DOHH2 (cell line): ENCODE data around the gene TMEM114.

Source experiments
- H3F3A ChIP-seq: fragments of 200-600 bp; sonication (generic), shearing (Covaris generic); 2 replicates; pipeline ENCODE4 v1.6.0; 2016; ENCODE audit warnings: antibody characterized with exemption, mild to moderate bottlenecking; ENCODE audit not compliant: control insufficient read depth, insufficient read depth
- H3K27ac ChIP-seq: fragments of 200-600 bp; sonication (generic); 2 replicates; pipeline ENCODE4 v1.5.1; 2014; ENCODE audit warnings: low read depth, mild to moderate bottlenecking, low read length, moderate library complexity
- H3K27me3 ChIP-seq: fragments of 200-600 bp; sonication (generic); 2 replicates; pipeline ENCODE4 v1.6.1; 2014; ENCODE audit warnings: mild to moderate bottlenecking, low read length, mixed read lengths; ENCODE audit not compliant: control insufficient read depth
- H3K36me3 ChIP-seq: fragments of 200-600 bp; sonication (generic); 2 replicates; pipeline ENCODE4 v1.6.1; 2014; ENCODE audit warnings: mild to moderate bottlenecking, low read length, moderate library complexity, mixed read lengths; ENCODE audit not compliant: control insufficient read depth
- H3K4me1 ChIP-seq: fragments of 200-600 bp; sonication (generic); 2 replicates; pipeline ENCODE4 v1.6.1; 2014; ENCODE audit warnings: mild to moderate bottlenecking, low read length, mixed read lengths; ENCODE audit not compliant: control insufficient read depth
- H3K4me2 ChIP-seq: fragments of 200-600 bp; sonication (generic); 2 replicates; pipeline ENCODE4 v1.6.0; 2014; ENCODE audit warnings: mild to moderate bottlenecking, low read length, moderate library complexity
- H3K4me3 ChIP-seq: fragments of 200-600 bp; sonication (generic); 2 replicates; pipeline ENCODE4 v1.5.1; 2014; ENCODE audit warnings: mild to moderate bottlenecking, low read length, mixed read lengths
- H3K79me2 ChIP-seq: fragments of 200-600 bp; sonication (generic); 2 replicates; pipeline ENCODE4 v1.6.1; 2014; ENCODE audit warnings: mild to moderate bottlenecking, low read length, mixed read lengths; ENCODE audit not compliant: control insufficient read depth
- H3K9me2 ChIP-seq: fragments of 200-600 bp; sonication (generic); replicated peaks from 2 replicates; pipeline ENCODE4 v1.6.1; 2014; ENCODE audit warnings: mild to moderate bottlenecking, low read length, mixed read lengths; ENCODE audit not compliant: control insufficient read depth
- H3K9me3 ChIP-seq: fragments of 200-600 bp; sonication (generic); 2 replicates; pipeline ENCODE4 v1.6.1; 2014; ENCODE audit warnings: antibody characterized with exemption, low read length, mixed read lengths; ENCODE audit not compliant: control insufficient read depth, insufficient read depth
- H4K20me1 ChIP-seq: fragments of 200-600 bp; sonication (generic); 2 replicates; pipeline ENCODE4 v1.6.0; 2014; ENCODE audit warnings: low read depth, mild to moderate bottlenecking, antibody characterized with exemption, low read length, moderate library complexity; ENCODE audit not compliant: control insufficient read depth, insufficient read depth
- CTCF ChIP-seq: fragments of 200-600 bp; sonication (generic); IDR thresholded peaks from one replicate; pipeline ENCODE4 v1.5.1; 2014; ENCODE audit warnings: antibody characterized with exemption, mild to moderate bottlenecking, low read depth, low read length; ENCODE audit not compliant: poor library complexity, severe bottlenecking
- EZH2phosphoT487 ChIP-seq: fragments of 200-600 bp; sonication (generic); IDR thresholded peaks from 2 replicates; pipeline ENCODE4 v1.6.1; 2017; ENCODE audit warnings: borderline replicate concordance, mild to moderate bottlenecking, antibody characterized with exemption, low read length, moderate library complexity, mixed read lengths

Gene TMEM114

GRCh38 chr16:8552487-8553221 is 37.7 kb downstream of the TMEM114 start:
- Histone ChIP-seq H3K79me2 (no peaks in the 10 kb centered on the region), H3K4me3 (no peak overlapping the region), H3K27me3 (no peaks in the 10 kb centered on the region), H3F3A (no peaks in the 10 kb centered on the region), H4K20me1 (no peaks in the 10 kb centered on the region), H3K36me3 (no peaks in the 10 kb centered on the region), H3K4me1 (no peaks in the 10 kb centered on the region), H3K9me2 (no peaks in the 10 kb centered on the region), H3K4me2 (no peak overlapping the region), H3K27ac (no peak overlapping the region), H3K9me3 (no peaks in the 10 kb centered on the region)
- no peak for TF ChIP-seq EZH2phosphoT487
- TF ChIP-seq CTCF: no peak

- H3K27me3 ChIP-seq: no peaks in the 10 kb centered on the region
- no peaks in the 10 kb centered on the region for H3K4me1 ChIP-seq
- H3K36me3 ChIP-seq: no peaks in the 10 kb centered on the region
- TF ChIP-seq CTCF: no peak
- TF ChIP-seq EZH2phosphoT487: no peak
- no peaks in the 10 kb centered on the region for H4K20me1 ChIP-seq
- no peak overlapping the region for H3K4me2 ChIP-seq
- no peak overlapping the region for H3K4me3 ChIP-seq
- H3K9me2 ChIP-seq: no peaks in the 10 kb centered on the region
- H3K9me3 ChIP-seq: no peaks in the 10 kb centered on the region
- no peak overlapping the region for H3K27ac ChIP-seq
- no peaks in the 10 kb centered on the region for H3K79me2 ChIP-seq
- no peaks in the 10 kb centered on the region for H3F3A ChIP-seq
Measured at GRCh38 chr16:8551388-8552332, 38.7 kb downstream of the TMEM114 start.

- Histone ChIP-seq H3K36me3 (no peaks in the 10 kb centered on the region), H3K9me3 (no peaks in the 10 kb centered on the region), H3K27me3 (no peaks in the 10 kb centered on the region), H3K4me3 (no peak overlapping the region), H3K27ac (no peak overlapping the region), H3K4me1 (no peaks in the 10 kb centered on the region), H3K4me2 (no peak overlapping the region), H3F3A (no peaks in the 10 kb centered on the region), H4K20me1 (no peaks in the 10 kb centered on the region), H3K9me2 (no peaks in the 10 kb centered on the region), H3K79me2 (no peaks in the 10 kb centered on the region)
- TF ChIP-seq EZH2phosphoT487 (no peak), CTCF (no peak)
Measured at GRCh38 chr16:8550728-8551387, 39.5 kb downstream of the TMEM114 start.
